MG63 (cell line): ENCODE data around the gene CYTH1. TPM values are rescaled to one million over a fixed set of nuclear protein-coding genes. Genes with fewer than 3 reads are reported as not detected.
A peak's percentile ranks its signal among the peaks of the same experiment; 100 is the strongest.

ENCODE experiments used
- DNase-seq: peaks from one replicate; pipeline ENCODE4 v3.0.0-alpha.2; 2020
- H3K27me3 ChIP-seq: fragments of 250-450 bp; sonication (Bioruptor Pico); 2 replicates; pipeline ENCODE4 v1.5.1; 2020; ENCODE audit warnings: mild to moderate bottlenecking, moderate library complexity
- H3K36me3 ChIP-seq: fragments of 250-450 bp; sonication (Bioruptor Pico); 2 replicates; pipeline ENCODE4 v1.5.1; 2020; ENCODE audit warnings: mild to moderate bottlenecking, moderate library complexity
- H3K4me3 ChIP-seq: fragments of 250-450 bp; sonication (Bioruptor Pico); 2 replicates; pipeline ENCODE4 v1.5.1; 2020; ENCODE audit warnings: mild to moderate bottlenecking, moderate library complexity
- H3K9me3 ChIP-seq: fragments of 250-450 bp; sonication (Bioruptor Pico); 2 replicates; pipeline ENCODE4 v1.5.1; 2020; ENCODE audit warnings: mild to moderate bottlenecking, moderate library complexity
- total RNA-seq: library from RNA; depleted of rRNA; stranded (reverse); fragments of >200 nt; shearing (Covaris generic); gene quantifications from 2 replicates; pipeline ENCODE4 v1.2.3, GENCODE V29; 2014; ENCODE audit warnings: low replicate concordance

The CYTH1 gene
- total RNA-seq, 1 experiment from 2014 or later: 11.2 TPM

GRCh38 chr17:78719630-78720298 lies 62.3 kb downstream of the CYTH1 start:
- Histone ChIP-seq H3K27me3 (no peaks in the 10 kb centered on the region; the same call in 1 of the 2 replicates), H3K4me3 (no peak overlapping the region), H3K9me3 (no peaks in the 10 kb centered on the region), H3K36me3 (no peaks in the 10 kb centered on the region)
- no peak for DNase-seq

- H3K27me3 ChIP-seq: no peaks in the 10 kb centered on the region; the same call in 1 of the 2 replicates
- H3K36me3 ChIP-seq: no peaks in the 10 kb centered on the region
- no peaks in the 10 kb centered on the region for H3K9me3 ChIP-seq
- H3K4me3 ChIP-seq: no peak overlapping the region
- no peak for DNase-seq
Measured at GRCh38 chr17:78718575-78719208, 63.4 kb downstream of the CYTH1 start.

- DNase-seq: peak; percentile 34
- no peaks in the 10 kb centered on the region for H3K9me3 ChIP-seq
- no peaks in the 10 kb centered on the region; the same call in 1 of the 2 replicates for H3K27me3 ChIP-seq
- no peaks in the 10 kb centered on the region for H3K36me3 ChIP-seq
- H3K4me3 ChIP-seq: peak overlapping the region; percentile 39
Measured at GRCh38 chr17:78717431-78717980, 64.6 kb downstream of the CYTH1 start.

- no peaks in the 10 kb centered on the region for H3K36me3 ChIP-seq
- DNase-seq: peak; percentile 72
- no peaks in the 10 kb centered on the region for H3K9me3 ChIP-seq
- H3K27me3 ChIP-seq: no peaks in the 10 kb centered on the region; the same call in 1 of the 2 replicates
- H3K4me3 ChIP-seq: peak overlapping the region; percentile 39
Measured at GRCh38 chr17:78716814-78717393, 65.2 kb downstream of the CYTH1 start.

GRCh38 chr17:78716292-78716691 lies 65.8 kb downstream of the CYTH1 start:
- Histone ChIP-seq H3K4me3 (no peak overlapping the region), H3K36me3 (no peaks in the 10 kb centered on the region), H3K9me3 (no peaks in the 10 kb centered on the region), H3K27me3 (no peaks in the 10 kb centered on the region; the same call in 1 of the 2 replicates)
- DNase-seq: no peak

GRCh38 chr17:78715876-78716275 lies 66.2 kb downstream of the CYTH1 start:
- Histone ChIP-seq H3K27me3 (no peaks in the 10 kb centered on the region; the same call in 1 of the 2 replicates), H3K36me3 (no peaks in the 10 kb centered on the region), H3K9me3 (no peaks in the 10 kb centered on the region), H3K4me3 (no peak overlapping the region)
- no peak for DNase-seq

- Histone ChIP-seq H3K9me3 (no peaks in the 10 kb centered on the region), H3K4me3 (no peak overlapping the region), H3K27me3 (no peaks in the 10 kb centered on the region; the same call in 1 of the 2 replicates), H3K36me3 (no peaks in the 10 kb centered on the region)
- no peak for DNase-seq
Measured at GRCh38 chr17:78715000-78715771, 66.9 kb downstream of the CYTH1 start.

- Histone ChIP-seq H3K4me3 (no peak overlapping the region), H3K36me3 (no peaks in the 10 kb centered on the region), H3K27me3 (no peaks in the 10 kb centered on the region; the same call in 1 of the 2 replicates), H3K9me3 (no peaks in the 10 kb centered on the region)
- DNase-seq: no peak
Measured at GRCh38 chr17:78714534-78714933, 67.5 kb downstream of the CYTH1 start.

GRCh38 chr17:78712043-78712442 lies 70.0 kb downstream of the CYTH1 start:
- no peaks in the 10 kb centered on the region; the same call in 1 of the 2 replicates for H3K27me3 ChIP-seq
- H3K9me3 ChIP-seq: no peaks in the 10 kb centered on the region
- no peaks in the 10 kb centered on the region; the same call in 1 of the 2 replicates for H3K36me3 ChIP-seq
- no peak for DNase-seq
- no peak overlapping the region for H3K4me3 ChIP-seq

GRCh38 chr17:78710607-78711006 lies 71.5 kb downstream of the CYTH1 start:
- Histone ChIP-seq H3K4me3 (no peak overlapping the region), H3K27me3 (no peaks in the 10 kb centered on the region), H3K9me3 (no peaks in the 10 kb centered on the region), H3K36me3 (no peaks in the 10 kb centered on the region; the same call in 1 of the 2 replicates)
- no peak for DNase-seq

GRCh38 chr17:78709751-78710181 lies 72.3 kb downstream of the CYTH1 start:
- Histone ChIP-seq H3K27me3 (no peaks in the 10 kb centered on the region), H3K9me3 (no peaks in the 10 kb centered on the region), H3K4me3 (no peak overlapping the region), H3K36me3 (no peaks in the 10 kb centered on the region; the same call in 1 of the 2 replicates)
- DNase-seq: no peak

GRCh38 chr17:78709119-78709681 lies 72.9 kb downstream of the CYTH1 start:
- no peak for DNase-seq
- Histone ChIP-seq H3K4me3 (no peak overlapping the region), H3K9me3 (no peaks in the 10 kb centered on the region), H3K36me3 (no peaks in the 10 kb centered on the region; the same call in 1 of the 2 replicates), H3K27me3 (no peaks in the 10 kb centered on the region)

GRCh38 chr17:78708510-78708973 lies 73.5 kb downstream of the CYTH1 start:
- H3K9me3 ChIP-seq: no peaks in the 10 kb centered on the region
- no peak overlapping the region for H3K4me3 ChIP-seq
- DNase-seq: peak; percentile 71
- no peaks in the 10 kb centered on the region; the same call in 1 of the 2 replicates for H3K36me3 ChIP-seq
- no peaks in the 10 kb centered on the region for H3K27me3 ChIP-seq

- no peak for DNase-seq
- Histone ChIP-seq H3K4me3 (no peak overlapping the region), H3K9me3 (no peaks in the 10 kb centered on the region), H3K27me3 (no peaks in the 10 kb centered on the region), H3K36me3 (no peaks in the 10 kb centered on the region; the same call in 1 of the 2 replicates)
Measured at GRCh38 chr17:78707923-78708322, 74.2 kb downstream of the CYTH1 start.

GRCh38 chr17:78707016-78707415 lies 75.1 kb downstream of the CYTH1 start:
- no peak overlapping the region for H3K4me3 ChIP-seq
- no peaks in the 10 kb centered on the region for H3K27me3 ChIP-seq
- H3K36me3 ChIP-seq: no peaks in the 10 kb centered on the region; the same call in 1 of the 2 replicates
- no peak for DNase-seq
- H3K9me3 ChIP-seq: no peaks in the 10 kb centered on the region
